Osteocyte (in vitro differentiated cells): ENCODE data around the gene DAZAP1. TPM values are rescaled to one million over a fixed set of nuclear protein-coding genes. Genes with fewer than 3 reads are reported as not detected.
A peak's percentile ranks its signal among the peaks of the same experiment; 100 is the strongest.

Experiments
- DNase-seq: peaks from one replicate; pipeline ENCODE4 v3.0.0; 2021; ENCODE audit warnings: mixed read lengths; ENCODE audit not compliant: unreplicated experiment; ENCODE audit errors: extremely low spot score
- H3K27ac Mint-ChIP-seq: one replicate; pipeline ENCODE4 v1.8.0; 2021; ENCODE audit warnings: mild to moderate bottlenecking, mixed read lengths; ENCODE audit not compliant: unreplicated experiment
- H3K27me3 Mint-ChIP-seq: one replicate; pipeline ENCODE4 v1.8.0; 2021; ENCODE audit warnings: mixed read lengths; ENCODE audit not compliant: unreplicated experiment
- H3K36me3 Mint-ChIP-seq: one replicate; pipeline ENCODE4 v1.8.0; 2021; ENCODE audit warnings: mixed read lengths; ENCODE audit not compliant: unreplicated experiment
- H3K4me1 Mint-ChIP-seq: one replicate; pipeline ENCODE4 v1.8.0; 2021; ENCODE audit warnings: mixed read lengths; ENCODE audit not compliant: unreplicated experiment
- H3K4me3 Mint-ChIP-seq: one replicate; pipeline ENCODE4 v1.8.0; 2021; ENCODE audit warnings: mild to moderate bottlenecking, moderate library complexity, mixed read lengths; ENCODE audit not compliant: unreplicated experiment
- H3K9me3 Mint-ChIP-seq: one replicate; pipeline ENCODE4 v1.8.0; 2021; ENCODE audit warnings: mixed read lengths; ENCODE audit not compliant: unreplicated experiment
- total RNA-seq: library from RNA; stranded (reverse); gene quantifications from 2 replicates; pipeline ENCODE4 v1.2.1, GENCODE V29; 2021
- TF ChIP-seq, protein P1 (sequence below): fragments of 200-600 bp; sonication (generic); IDR thresholded peaks from 2 replicates; pipeline ENCODE4 v1.5.0; 2021; ENCODE audit warnings: antibody characterized with exemption, mild to moderate bottlenecking, moderate library complexity

Gene DAZAP1
- total RNA-seq, 1 donor from 2014 or later: 101 TPM

DNA sequence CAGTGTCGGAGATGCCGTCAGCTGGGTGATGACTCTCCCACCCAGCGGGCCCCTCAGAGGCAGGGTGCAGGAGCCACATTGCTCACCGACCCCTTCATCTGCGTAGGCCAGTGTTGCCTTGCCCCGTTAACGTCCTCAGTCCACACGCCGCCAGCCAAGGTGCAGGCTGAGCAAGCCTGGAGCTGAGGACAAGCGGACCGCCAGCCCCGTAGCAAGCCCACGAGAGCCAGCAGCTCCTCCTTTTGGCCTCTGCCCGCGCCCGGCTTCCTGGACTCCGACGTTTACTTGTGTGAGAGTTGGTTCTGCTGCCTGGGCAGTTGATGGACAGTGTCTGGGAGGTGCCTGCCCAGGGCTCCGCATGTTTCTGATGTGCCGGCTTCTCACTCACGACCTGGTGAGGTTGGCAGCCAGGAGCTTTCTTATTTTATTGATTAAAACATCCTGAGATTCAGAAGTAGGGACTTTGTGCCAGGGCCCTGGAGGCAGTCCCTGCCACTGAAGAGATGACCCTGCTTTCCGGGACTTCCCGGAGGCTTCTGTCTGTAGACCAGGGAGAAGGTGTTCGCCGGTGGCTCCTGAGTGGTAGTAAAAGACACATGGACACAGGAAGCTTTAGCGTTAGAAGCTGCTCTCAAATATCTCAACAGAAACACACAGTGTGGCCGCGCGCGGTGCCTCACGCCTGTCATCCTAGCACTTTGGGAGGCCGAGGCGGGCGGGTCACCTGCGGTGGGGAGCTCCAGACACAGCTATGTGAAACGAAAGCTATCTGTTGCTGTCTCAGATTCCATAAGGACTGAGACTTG is 5.8 kb downstream of the DAZAP1 start:
- peaks cover 15% of the 10 kb centered on the region for H3K36me3 Mint-ChIP-seq
- H3K27ac Mint-ChIP-seq: peak overlapping the region; percentile 44
- no peaks in the 10 kb centered on the region for H3K9me3 Mint-ChIP-seq
- no peaks in the 10 kb centered on the region for H3K27me3 Mint-ChIP-seq
- TF ChIP-seq, protein P1, sequence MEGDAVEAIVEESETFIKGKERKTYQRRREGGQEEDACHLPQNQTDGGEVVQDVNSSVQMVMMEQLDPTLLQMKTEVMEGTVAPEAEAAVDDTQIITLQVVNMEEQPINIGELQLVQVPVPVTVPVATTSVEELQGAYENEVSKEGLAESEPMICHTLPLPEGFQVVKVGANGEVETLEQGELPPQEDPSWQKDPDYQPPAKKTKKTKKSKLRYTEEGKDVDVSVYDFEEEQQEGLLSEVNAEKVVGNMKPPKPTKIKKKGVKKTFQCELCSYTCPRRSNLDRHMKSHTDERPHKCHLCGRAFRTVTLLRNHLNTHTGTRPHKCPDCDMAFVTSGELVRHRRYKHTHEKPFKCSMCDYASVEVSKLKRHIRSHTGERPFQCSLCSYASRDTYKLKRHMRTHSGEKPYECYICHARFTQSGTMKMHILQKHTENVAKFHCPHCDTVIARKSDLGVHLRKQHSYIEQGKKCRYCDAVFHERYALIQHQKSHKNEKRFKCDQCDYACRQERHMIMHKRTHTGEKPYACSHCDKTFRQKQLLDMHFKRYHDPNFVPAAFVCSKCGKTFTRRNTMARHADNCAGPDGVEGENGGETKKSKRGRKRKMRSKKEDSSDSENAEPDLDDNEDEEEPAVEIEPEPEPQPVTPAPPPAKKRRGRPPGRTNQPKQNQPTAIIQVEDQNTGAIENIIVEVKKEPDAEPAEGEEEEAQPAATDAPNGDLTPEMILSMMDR: no peak
- no peak overlapping the region for H3K4me3 Mint-ChIP-seq
- no peak for DNase-seq
- peaks cover 71% of the 10 kb centered on the region for H3K4me1 Mint-ChIP-seq

DNA sequence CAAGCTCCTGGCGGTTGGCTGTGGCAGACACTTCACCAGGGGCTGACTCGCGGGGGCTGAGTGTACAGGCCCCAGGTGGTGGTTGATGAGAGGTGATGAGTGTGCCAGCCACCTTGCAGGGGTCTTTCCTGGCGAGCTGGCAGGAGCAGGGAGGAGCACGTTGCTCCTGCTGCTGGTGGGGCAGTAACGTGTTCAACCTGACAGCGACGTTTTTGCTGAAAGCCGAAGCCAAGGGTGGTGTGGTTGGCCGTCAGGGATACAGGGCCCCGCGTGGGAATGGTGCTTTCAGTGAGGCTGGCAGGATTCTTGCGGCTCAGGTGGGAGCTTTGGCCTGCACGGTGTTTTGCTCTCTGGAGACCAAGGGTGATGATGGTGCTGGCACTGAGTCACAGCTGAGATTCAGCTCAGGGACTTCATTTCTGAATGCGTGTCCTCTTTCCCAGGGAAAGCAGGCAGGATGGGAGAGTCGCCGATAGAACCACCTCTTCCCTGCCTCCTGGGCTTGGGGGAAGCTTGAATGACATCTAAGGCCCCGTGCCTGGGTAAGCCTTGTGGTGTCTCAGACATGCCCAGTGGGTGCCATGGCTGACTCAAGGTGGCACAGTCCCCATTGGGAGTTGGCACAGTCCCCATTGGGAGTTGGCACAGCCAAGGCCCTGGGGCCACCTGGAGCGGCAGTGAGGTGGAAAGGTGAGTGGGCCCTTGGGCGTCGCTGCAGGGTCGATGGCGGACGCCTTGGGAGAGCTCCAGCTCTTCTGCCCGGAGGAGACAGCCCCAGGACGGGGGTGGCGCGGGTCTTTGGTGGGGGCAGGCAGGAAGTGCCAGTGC is 8.8 kb downstream of the DAZAP1 start:
- Mint-ChIP-seq H3K27ac (peak overlapping the region; percentile 95), H3K4me3 (peak overlapping the region; percentile 71), H3K27me3 (no peaks in the 10 kb centered on the region), H3K9me3 (no peaks in the 10 kb centered on the region), H3K36me3 (peaks cover 15% of the 10 kb centered on the region), H3K4me1 (peaks cover 48% of the 10 kb centered on the region)
- TF ChIP-seq, protein P1: no peak
- no peak for DNase-seq

DNA sequence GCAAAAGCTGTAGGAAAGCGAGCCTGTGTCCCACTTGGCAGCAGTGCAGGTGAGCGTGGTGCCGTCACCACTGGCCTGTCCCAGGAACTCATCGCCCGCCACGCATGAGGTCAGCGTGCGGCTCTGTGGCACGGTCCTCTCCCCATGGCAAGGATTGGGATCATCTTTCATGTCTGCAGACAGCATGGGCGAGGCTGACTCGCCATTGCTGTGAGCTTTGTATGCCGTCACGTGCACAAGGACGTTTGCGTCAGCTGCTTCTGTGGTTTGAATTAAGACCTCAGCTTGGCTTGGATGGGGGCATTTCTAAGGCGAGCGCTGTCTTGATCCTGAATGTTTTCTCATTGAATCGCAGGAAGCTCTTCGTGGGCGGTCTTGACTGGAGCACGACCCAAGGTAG is 9.8 kb downstream of the DAZAP1 start:
- H3K4me1 Mint-ChIP-seq: peaks cover 40% of the 10 kb centered on the region
- H3K27me3 Mint-ChIP-seq: no peaks in the 10 kb centered on the region
- no peak overlapping the region for H3K4me3 Mint-ChIP-seq
- peaks cover 15% of the 10 kb centered on the region for H3K36me3 Mint-ChIP-seq
- TF ChIP-seq, protein P1: no peak
- DNase-seq: no peak
- H3K9me3 Mint-ChIP-seq: no peaks in the 10 kb centered on the region
- peak overlapping the region; percentile 69 for H3K27ac Mint-ChIP-seq

DNA sequence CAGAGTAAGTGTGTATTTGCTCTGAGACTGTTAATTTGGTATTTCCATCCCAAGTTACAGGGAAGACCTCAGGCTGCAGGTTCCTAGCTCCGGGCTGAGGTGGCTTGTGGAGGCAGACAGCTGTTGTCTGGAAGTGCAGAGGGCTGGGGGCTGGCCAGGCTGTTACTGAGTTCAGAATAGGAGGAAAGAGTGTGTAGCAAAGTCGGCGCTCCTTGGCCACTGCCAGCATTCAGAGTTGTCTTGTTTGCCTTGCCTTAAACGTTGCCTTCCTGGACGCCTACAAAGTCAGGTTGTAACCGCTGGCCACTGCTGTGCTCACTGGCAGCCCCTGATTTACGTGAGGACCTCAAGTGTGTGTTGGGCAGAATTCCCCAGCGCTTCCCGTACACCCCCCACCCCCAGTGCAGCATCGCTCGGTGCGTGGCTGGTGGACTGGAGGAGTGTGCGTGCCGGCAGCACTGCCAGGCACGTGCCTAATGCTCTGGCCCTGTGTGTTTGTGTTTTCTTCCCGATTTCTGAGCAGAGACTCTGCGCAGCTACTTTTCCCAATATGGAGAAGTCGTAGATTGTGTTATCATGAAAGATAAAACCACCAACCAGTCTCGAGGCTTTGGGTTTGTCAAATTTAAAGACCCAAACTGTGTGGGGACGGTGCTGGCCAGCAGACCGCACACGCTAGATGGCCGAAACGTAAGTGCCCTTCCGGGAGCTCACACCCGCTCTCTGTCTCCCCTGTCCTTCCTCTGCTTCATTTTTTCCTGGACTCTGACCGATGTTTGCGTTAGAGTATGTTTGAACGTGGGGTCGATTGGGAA is 10.5 kb downstream of the DAZAP1 start:
- Mint-ChIP-seq H3K36me3 (peaks cover 15% of the 10 kb centered on the region), H3K27ac (peak overlapping the region; percentile 69), H3K4me1 (peaks cover 38% of the 10 kb centered on the region), H3K27me3 (no peaks in the 10 kb centered on the region), H3K9me3 (no peaks in the 10 kb centered on the region), H3K4me3 (no peak overlapping the region)
- TF ChIP-seq, protein P1: no peak
- no peak for DNase-seq
